GM12878 (cell line): ENCODE data around the gene KCNG1. TPM values are rescaled to one million over a fixed set of nuclear protein-coding genes. Genes with fewer than 3 reads are reported as not detected.

Experiments used
- ATAC-seq: fragments of 200-7000 bp; cut with Tn5 transposase; 3 replicates; pipeline ENCODE4 v1.9.1; 2020; ENCODE audit warnings: mild to moderate bottlenecking, moderate library complexity
- BruUV-seq: library from RNA; stranded (reverse); fragments of 400-500 nt; replicated peaks from 2 replicates; lab custom pipeline; 2021; lab: Mats Ljungman, UMichigan
- CTCF ChIA-PET: fragments of 300-600 bp; sonication (Branson Sonifier 250); formaldehyde crosslinking; extraction: SDS; loops from one replicate; lab custom pipeline; 2021; ENCODE audit warnings: inconsistent platforms; lab: Yijun Ruan, JAX
- POLR2A ChIA-PET: fragments of 350-600 bp; formaldehyde crosslinking; extraction: SDS; loops from one replicate; lab custom pipeline; 2021; ENCODE audit warnings: inconsistent platforms; lab: Charles Lee
- RAD21 ChIA-PET: fragments of 300-600 bp; sonication (Branson Sonifier 250); formaldehyde crosslinking; loops from one replicate; lab custom pipeline; 2023; ENCODE audit warnings: antibody characterized with exemption; ENCODE audit not compliant: unreplicated experiment; lab: Charles Lee
- SMC1A ChIA-PET: fragments of 300-600 bp; sonication (Branson Sonifier 250); formaldehyde crosslinking; loops from one replicate; lab custom pipeline; 2023; ENCODE audit not compliant: unreplicated experiment, uncharacterized antibody; lab: Charles Lee
- DNase-seq: peaks from one replicate; pipeline ENCODE4 v3.0.0-alpha.2; 2011; ENCODE audit warnings: low read depth, low spot score
- FAIRE-seq: peaks from 3 replicates; lab custom pipeline; 2011; peaks lifted over from hg19 to GRCh38; lab: Jason Lieb, UNC
- H2AFZ ChIP-seq: 2 replicates; pipeline ENCODE4 v1.6.0; 2011; ENCODE audit warnings: low read depth, low read length, control low read depth; ENCODE audit not compliant: control insufficient read depth
- H3K27ac ChIP-seq: 2 replicates; pipeline ENCODE4 v1.5.1; 2011; ENCODE audit warnings: control low read depth; ENCODE audit not compliant: control insufficient read depth, insufficient read depth
- H3K27me3 ChIP-seq, 2 experiments: replicated peaks in 1 of 2; 2 replicates each; pipeline versions ENCODE4 v1.6.0 to v1.6.1; 2011; ENCODE audit warnings: low read length in 1 of 2; ENCODE audit not compliant: control insufficient read depth in 2 of 2, insufficient read depth in 2 of 2
- H3K36me3 ChIP-seq, 2 experiments: 2 replicates each; pipeline ENCODE4 v1.5.1; 2011; ENCODE audit warnings: low read length in 1 of 2; ENCODE audit not compliant: control insufficient read depth in 2 of 2, insufficient read depth in 2 of 2
- H3K4me1 ChIP-seq: 2 replicates; pipeline ENCODE4 v1.6.1; 2011; ENCODE audit warnings: mild to moderate bottlenecking, low read length, moderate library complexity, mixed read lengths; ENCODE audit not compliant: control insufficient read depth, insufficient read depth
- H3K4me2 ChIP-seq: 2 replicates; pipeline ENCODE4 v1.6.0; 2011; ENCODE audit warnings: control low read depth; ENCODE audit not compliant: control insufficient read depth, insufficient read depth
- H3K4me3 ChIP-seq: fragments of 200-600 bp; sonication (generic); 2 replicates; pipeline ENCODE4 v1.5.1; 2016
- H3K79me2 ChIP-seq: 2 replicates; pipeline ENCODE4 v1.6.0; 2011; ENCODE audit warnings: low read length; ENCODE audit not compliant: control insufficient read depth, insufficient read depth
- H3K9ac ChIP-seq: 2 replicates; pipeline ENCODE4 v1.8.0; 2011; ENCODE audit warnings: low read length, control low read depth, mixed read lengths; ENCODE audit not compliant: control insufficient read depth, insufficient read depth
- H3K9me3 ChIP-seq: replicated peaks from 3 replicates; pipeline ENCODE4 v1.5.1; 2011; ENCODE audit warnings: mild to moderate bottlenecking, low read length; ENCODE audit not compliant: control insufficient read depth, insufficient read depth
- H4K20me1 ChIP-seq: 2 replicates; pipeline ENCODE4 v1.6.0; 2011; ENCODE audit not compliant: control insufficient read depth, insufficient read depth
- BACH1 ChIP-seq: fragments of 450-650 bp; IDR thresholded peaks from 2 replicates; pipeline ENCODE4 v1.6.1; 2017; ENCODE audit warnings: mild to moderate bottlenecking, borderline replicate concordance
- BHLHE40 ChIP-seq, 2 experiments: fragments of 450-650 bp in 1 of 2; IDR thresholded peaks; 2 replicates each; pipeline ENCODE4 v1.6.1; 2011 to 2017; ENCODE audit warnings: low read depth in 2 of 2, borderline replicate concordance in 1 of 2, improper control_type of control experiment in 1 of 2, low read length in 1 of 2, mild to moderate bottlenecking in 1 of 2
- CEBPB ChIP-seq, 2 experiments: fragments of 150-350 bp in 1 of 2; IDR thresholded peaks; 2 replicates each; pipeline ENCODE4 v1.6.1; 2012 to 2014; ENCODE audit warnings: low read depth in 2 of 2, low read length in 2 of 2, borderline replicate concordance in 1 of 2, inconsistent platforms in 1 of 2
- CEBPZ ChIP-seq: fragments of 150-350 bp; IDR thresholded peaks from 2 replicates; pipeline ENCODE4 v1.6.1; 2016; ENCODE audit warnings: low read depth, low read length
- CREM ChIP-seq: IDR thresholded peaks from 2 replicates; pipeline ENCODE4 v1.6.1; 2014; ENCODE audit warnings: antibody characterized with exemption, low read depth
- GABPA ChIP-seq: IDR thresholded peaks from 2 replicates; pipeline ENCODE4 v1.6.1; 2014; ENCODE audit warnings: antibody characterized with exemption, low read depth, mild to moderate bottlenecking, inconsistent platforms
- HSF1 ChIP-seq: fragments of 150-350 bp; IDR thresholded peaks from 2 replicates; pipeline ENCODE4 v1.6.1; 2014; ENCODE audit warnings: mild to moderate bottlenecking, low read depth, low read length
- POLR2A ChIP-seq: IDR thresholded peaks from 2 replicates; pipeline ENCODE4 v1.6.1; 2011; ENCODE audit warnings: low read depth, mild to moderate bottlenecking, low read length
- TAF1 ChIP-seq: IDR thresholded peaks from 2 replicates; pipeline ENCODE4 v1.6.1; 2011; ENCODE audit warnings: mild to moderate bottlenecking, low read depth, low read length, borderline replicate concordance
- ZNF622 ChIP-seq: fragments of 450-650 bp; IDR thresholded peaks from 2 replicates; pipeline ENCODE4 v1.6.1; 2017; ENCODE audit warnings: mild to moderate bottlenecking, inconsistent platforms
- WGBS: methylation state at CpG from one replicate; pipeline ENCODE4 v1.1.6; 2016; ENCODE audit warnings: low lambda C conversion rate; ENCODE audit not compliant: insufficient replicate concordance, insufficient coverage; ENCODE audit errors: missing lambda C conversion rate; 5-methylcytosine and 5-hydroxymethylcytosine counted together
- in situ Hi-C: fragments of 300-500 bp; cut with MboI; formaldehyde crosslinking; loops from 9 replicates; pipeline ENCODE4 v1.14.3; 2018; ENCODE audit warnings: mixed read lengths
- intact Hi-C: fragments of 100-400 bp; cut with micrococcal nuclease; formaldehyde crosslinking; loops from one replicate; pipeline ENCODE4 v1.14.2; 2022; ENCODE audit not compliant: unreplicated experiment
- polyA plus RNA-seq, 11 experiments: library from polyadenylated mRNA; depleted of rRNA in 4 of 11; unstranded in 6 of 11; stranded (reverse) in 5 of 11; fragments of >200 nt; fragmentation: Nextera tagmentation in 4 of 11; fragmentation: Illumina TruSeq in 1 of 11; extraction: Ambion mirVana in 4 of 11; extraction: Trizol in 1 of 11; gene quantifications; 1 replicate in 1 of 11; 2 replicates in 10 of 11; pipeline versions ENCODE4 v1.2.1 to v1.2.3, GENCODE V29; 2011 to 2016; ENCODE audit warnings: inconsistent platforms in 2 of 11, missing spikeins in 2 of 11, low read depth in 1 of 11
- total RNA-seq, 4 experiments: library from RNA; depleted of rRNA in 3 of 4; stranded (reverse); fragments of >200 nt in 3 of 4; fragmentation: Illumina TruSeq in 1 of 4; extraction: Trizol in 1 of 4; gene quantifications; 2 replicates each; pipeline versions ENCODE4 v1.2.1 to v1.2.3, GENCODE V29; 2013 to 2021
- TF ChIP-seq, protein P1 (sequence below): fragments of 450-650 bp; IDR thresholded peaks from 2 replicates; pipeline ENCODE4 v1.6.1; 2017; ENCODE audit warnings: mild to moderate bottlenecking, moderate library complexity

The KCNG1 gene
- total and polyA plus RNA-seq, 10 of the 15 experiments (the other 5 are each of a cell fraction or from before 2014, with no cell fraction given), result not detected

DNA sequence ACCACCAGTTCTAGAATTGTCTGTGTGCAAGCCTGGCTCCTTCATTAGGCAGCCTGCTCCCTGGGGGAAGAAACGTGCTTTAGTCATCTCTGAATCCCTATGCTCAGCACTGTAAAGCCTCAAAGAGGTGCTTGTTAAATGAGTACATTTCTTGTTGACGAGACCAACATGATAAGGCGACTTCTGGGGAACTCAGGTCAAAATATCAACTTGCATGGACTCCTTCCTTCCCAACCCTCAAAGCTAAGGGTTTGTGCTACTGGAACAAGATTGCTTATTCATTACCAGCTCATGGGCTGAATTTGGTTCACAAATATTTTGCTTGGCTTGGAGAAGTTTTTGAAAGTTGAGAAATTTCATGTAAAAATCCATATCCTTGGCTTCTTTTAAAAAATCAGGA, 10.6 kb downstream of the KCNG1 start:
- RAD21 ChIA-PET, result no interaction called here
- no peak overlapping the region for H3K9ac ChIP-seq
- intact Hi-C loops (no loop called here), in situ Hi-C loops (no loop called here)
- WGBS, result 0% methylated on average over 3 of the region's 3 CpGs
- H3K36me3 ChIP-seq, result no peaks in the 10 kb centered on the region
- CTCF ChIA-PET, result no interaction called here
- H3K27ac ChIP-seq, result no peak overlapping the region
- DNase-seq (no peak), FAIRE-seq (no peak), ATAC-seq (no peak)
- POLR2A ChIA-PET, result no interaction called here
- no peaks in the 10 kb centered on the region for H3K79me2 ChIP-seq
- no TSS peak for BruUV-seq
- H3K27me3 ChIP-seq, result peaks cover 2 to 3% of the 10 kb centered on the region in 2 experiments; a peak in 1 of 4 replicates
- H3K4me1 ChIP-seq, result no peaks in the 10 kb centered on the region
- H4K20me1 ChIP-seq, result no peaks in the 10 kb centered on the region
- SMC1A ChIA-PET, result no interaction called here
- H2AFZ ChIP-seq, result no peak overlapping the region
- H3K9me3 ChIP-seq, result no peaks in the 10 kb centered on the region
- H3K4me2 ChIP-seq, result no peak overlapping the region
- H3K4me3 ChIP-seq, result no peak overlapping the region
- no peak for TF ChIP-seq HSF1
- no peak for TF ChIP-seq CREM
- TF ChIP-seq BACH1, result no peak
- no peak for TF ChIP-seq TAF1
- no peak for TF ChIP-seq POLR2A
- TF ChIP-seq BHLHE40 (IDR thresholded peaks at IDR 0.05; ENCODE audit: borderline replicate concordance in 1 of 2, low read depth in 2 of 2, low read length in 1 of 2), result no peak
- TF ChIP-seq ZNF622, result no peak
- TF ChIP-seq CEBPB (IDR thresholded peaks at IDR 0.05; ENCODE audit: borderline replicate concordance in 1 of 2, low read depth in 2 of 2, low read length in 2 of 2), result no peak
- TF ChIP-seq, protein P1, sequence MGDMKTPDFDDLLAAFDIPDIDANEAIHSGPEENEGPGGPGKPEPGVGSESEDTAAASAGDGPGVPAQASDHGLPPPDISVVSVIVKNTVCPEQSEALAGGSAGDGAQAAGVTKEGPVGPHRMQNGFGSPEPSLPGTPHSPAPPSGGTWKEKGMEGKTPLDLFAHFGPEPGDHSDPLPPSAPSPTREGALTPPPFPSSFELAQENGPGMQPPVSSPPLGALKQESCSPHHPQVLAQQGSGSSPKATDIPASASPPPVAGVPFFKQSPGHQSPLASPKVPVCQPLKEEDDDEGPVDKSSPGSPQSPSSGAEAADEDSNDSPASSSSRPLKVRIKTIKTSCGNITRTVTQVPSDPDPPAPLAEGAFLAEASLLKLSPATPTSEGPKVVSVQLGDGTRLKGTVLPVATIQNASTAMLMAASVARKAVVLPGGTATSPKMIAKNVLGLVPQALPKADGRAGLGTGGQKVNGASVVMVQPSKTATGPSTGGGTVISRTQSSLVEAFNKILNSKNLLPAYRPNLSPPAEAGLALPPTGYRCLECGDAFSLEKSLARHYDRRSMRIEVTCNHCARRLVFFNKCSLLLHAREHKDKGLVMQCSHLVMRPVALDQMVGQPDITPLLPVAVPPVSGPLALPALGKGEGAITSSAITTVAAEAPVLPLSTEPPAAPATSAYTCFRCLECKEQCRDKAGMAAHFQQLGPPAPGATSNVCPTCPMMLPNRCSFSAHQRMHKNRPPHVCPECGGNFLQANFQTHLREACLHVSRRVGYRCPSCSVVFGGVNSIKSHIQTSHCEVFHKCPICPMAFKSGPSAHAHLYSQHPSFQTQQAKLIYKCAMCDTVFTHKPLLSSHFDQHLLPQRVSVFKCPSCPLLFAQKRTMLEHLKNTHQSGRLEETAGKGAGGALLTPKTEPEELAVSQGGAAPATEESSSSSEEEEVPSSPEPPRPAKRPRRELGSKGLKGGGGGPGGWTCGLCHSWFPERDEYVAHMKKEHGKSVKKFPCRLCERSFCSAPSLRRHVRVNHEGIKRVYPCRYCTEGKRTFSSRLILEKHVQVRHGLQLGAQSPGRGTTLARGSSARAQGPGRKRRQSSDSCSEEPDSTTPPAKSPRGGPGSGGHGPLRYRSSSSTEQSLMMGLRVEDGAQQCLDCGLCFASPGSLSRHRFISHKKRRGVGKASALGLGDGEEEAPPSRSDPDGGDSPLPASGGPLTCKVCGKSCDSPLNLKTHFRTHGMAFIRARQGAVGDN, result no peak
- no peak for TF ChIP-seq CEBPZ
- no peak for TF ChIP-seq GABPA
